Heart right ventricle (tissue), 16 donors: ENCODE measurements around the gene PRAMEF13. TPM values are rescaled to one million over a fixed set of nuclear protein-coding genes. Genes with fewer than 3 reads are reported as not detected.
"Not testable (repeated sequence)": the region's sequence is repeated elsewhere in the genome, so short reads cannot be mapped to it uniquely, and the experiment has no call there.

Source experiments
- ATAC-seq, 8 donors: fragments of 200-7000 bp; cut with Tn5 transposase; one replicate each; pipeline ENCODE4 v1.9.1; 2020; ENCODE audit warnings: mild to moderate bottlenecking in 8 of 8, moderate library complexity in 8 of 8, moderate number of reproducible peaks in 1 of 8
- DNase-seq, 2 donors: peaks; one replicate each; pipeline ENCODE4 v3.0.0-alpha.2; 2020
- H3K27ac ChIP-seq, 10 donors: fragments of 200-600 bp; sonication (generic) in 2 of 10; one replicate each; pipeline versions ENCODE4 v1.5.0 to v1.8.0; 2020 to 2022; ENCODE audit warnings: mild to moderate bottlenecking in 3 of 10
- H3K27me3 ChIP-seq, 7 donors: fragments of 200-600 bp; one replicate each; pipeline ENCODE4 v1.8.0; 2021 to 2022; ENCODE audit warnings: mild to moderate bottlenecking in 2 of 7
- H3K36me3 ChIP-seq, 9 donors: fragments of 200-600 bp; sonication (generic) in 1 of 9; one replicate each; pipeline versions ENCODE4 v1.5.0 to v1.8.0; 2020 to 2022; ENCODE audit warnings: mild to moderate bottlenecking in 2 of 9
- H3K4me1 ChIP-seq, 9 donors: fragments of 200-600 bp; sonication (generic) in 1 of 9; one replicate each; pipeline versions ENCODE4 v1.5.0 to v1.8.0; 2020 to 2022; ENCODE audit warnings: mild to moderate bottlenecking in 4 of 9
- H3K4me3 ChIP-seq, 10 donors: fragments of 200-600 bp; sonication (generic) in 2 of 10; one replicate each; pipeline versions ENCODE4 v1.5.0 to v1.8.0; 2020 to 2022; ENCODE audit warnings: mild to moderate bottlenecking in 7 of 10, moderate library complexity in 2 of 10
- H3K9me3 ChIP-seq, 11 donors: fragments of 200-600 bp in 10 of 11; sonication (generic) in 2 of 11; one replicate each; pipeline versions ENCODE4 v1.5.0 to v1.8.0; 2013 to 2022; ENCODE audit warnings: mild to moderate bottlenecking in 2 of 11, control low read depth in 1 of 11, moderate library complexity in 1 of 11
- WGBS, 2 donors: extraction: QIAGEN DNeasy Blood & Tissue Kit; methylation state at CpG; one replicate each; pipeline ENCODE4 v1.1.7; 2013; ENCODE audit warnings: inconsistent platforms in 1 of 2; 5-methylcytosine and 5-hydroxymethylcytosine counted together
- intact Hi-C, 10 donors: fragments of 100-400 bp; cut with DNase I; formaldehyde crosslinking; loops; one replicate each; pipeline versions ENCODE4 v1.11.1 to v1.14.2; 2022
- polyA plus RNA-seq, 2 donors: library from polyadenylated mRNA; stranded (reverse); fragments of 200-250 nt; gene quantifications; one replicate each; pipeline ENCODE4 v1.2.3, GENCODE V29; 2013
- total RNA-seq, 10 donors: library from RNA; stranded (reverse); fragmentation: NEBNext Ultra II Directional in 3 of 10; extraction: Animal tissue kit (Norgen Biotek cat#: 25700) in 3 of 10; gene quantifications; one replicate each; pipeline versions ENCODE4 v1.2.1 to v1.2.4, GENCODE V29; 2021 to 2023
- TF ChIP-seq, protein P1 (sequence below), 9 donors: fragments of 200-600 bp; sonication (generic) in 2 of 9; IDR thresholded peaks; one replicate each; pipeline versions ENCODE4 v1.5.0 to v1.8.0; 2021 to 2022; ENCODE audit warnings: antibody characterized with exemption in 9 of 9, mild to moderate bottlenecking in 5 of 9, moderate library complexity in 1 of 9
- donor health status: Arrhythmogenic right ventricular cardiomyopathy.
- donor health status: ischemic (EF 13 %, LVEDD 7.1; RV severe dilation, severe dysfunction).
- donor health status: healthy with polysubstance abuse.
- donor health status: DM: no; HTN: yes; CAD: no.
- donor health status: DM: no; HTN: no; CAD: no.
- donor health status: ischemic (EF 25% LVEDD 6.9; RV normal size, moderate dysfunction).
- donor health status: ischemic (EF 25% LVEDD 5.7; RV mildly dilated, moderate dysfunction).
- donor health status: healthy.
- donor health status: DM: yes; HTN: yes; CAD: no.
- donor health status: Ischemic cardiomyopathy.
- donor health status: ischemic (EF 35%, LVEDD 5.7; RV mildly dilated, moderate dysfunction).
- donor health status: nonischemic (EF 11% LVEDD 7.7; RV severe dilation, severe dysfunction).
- donor health status: DM: yes; HTN: yes; CAD: no.
- donor health status: PGD.
- donor health status: ischemic (EF 29% LVEDD 5.4; RV normal size, mild dysfunction).
- donor health status: nonischemic (EF 23%, LVEDD 6.1; RV moderate dilation, normal function).

The PRAMEF13 gene
- total and polyA plus RNA-seq, 12 donors: not detected

DNA sequence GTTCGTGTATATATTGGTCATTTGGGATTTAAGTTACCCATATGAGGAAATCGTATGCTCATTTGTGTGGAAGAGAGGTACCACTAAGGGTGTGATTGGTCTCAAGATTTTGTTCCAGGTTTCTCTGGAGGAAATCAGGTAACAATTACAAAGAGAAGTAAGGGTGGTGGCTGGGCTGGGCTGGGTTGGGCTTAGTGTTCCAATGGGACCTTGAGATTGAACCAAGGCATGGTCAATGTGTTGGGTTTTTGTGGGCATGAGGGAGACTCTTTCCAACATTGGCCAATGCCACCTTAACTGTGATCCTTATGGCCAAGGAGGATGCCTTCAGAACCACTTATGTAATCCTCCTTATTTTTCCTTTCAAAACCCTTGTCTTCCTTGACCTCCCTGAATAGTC lies 29.4 kb upstream of the PRAMEF13 start:
- H3K27ac ChIP-seq, DNase-seq, H3K4me1 ChIP-seq, H3K4me3 ChIP-seq, H3K36me3 ChIP-seq, ATAC-seq, intact Hi-C loops: not testable (repeated sequence)
- WGBS, 2 donors: 70 to 78% methylated on average over 2 of the region's 2 CpGs
- peaks cover 0 to 27% (median 0%) of the 10 kb centered on the region in 7 donors for H3K27me3 ChIP-seq
- peaks cover 0 to 11% (median 0%) of the 10 kb centered on the region in 11 donors for H3K9me3 ChIP-seq

DNA sequence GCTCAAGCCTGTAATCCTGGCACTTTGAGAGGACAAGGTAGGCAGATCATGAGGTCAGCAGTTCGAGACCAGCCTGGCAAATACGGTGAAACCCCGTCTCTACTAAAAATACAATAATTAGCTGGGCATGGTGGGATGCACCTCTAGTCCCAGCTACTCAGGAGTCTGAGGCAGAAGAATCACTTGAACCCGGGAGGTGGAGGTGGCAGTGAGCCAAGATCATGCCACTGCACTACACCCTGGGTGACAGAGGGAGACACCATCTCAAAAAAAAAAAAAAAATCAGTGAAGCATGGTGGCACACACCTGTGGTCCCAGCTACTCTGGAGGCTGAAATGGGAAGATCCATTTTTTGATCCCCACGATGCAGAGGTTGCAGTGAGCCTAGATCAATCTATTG lies 28.9 kb upstream of the PRAMEF13 start:
- Histone ChIP-seq H3K27me3 (peaks cover 0 to 23% (median 0%) of the 10 kb centered on the region in 7 donors), H3K9me3 (peaks cover 0 to 11% (median 0%) of the 10 kb centered on the region in 11 donors)
- H3K36me3 ChIP-seq, ATAC-seq, DNase-seq, intact Hi-C loops, H3K4me1 ChIP-seq, H3K4me3 ChIP-seq, H3K27ac ChIP-seq: not testable (repeated sequence)
- WGBS, 2 donors: 77 to 82% methylated on average over 5 of the region's 5 CpGs

DNA sequence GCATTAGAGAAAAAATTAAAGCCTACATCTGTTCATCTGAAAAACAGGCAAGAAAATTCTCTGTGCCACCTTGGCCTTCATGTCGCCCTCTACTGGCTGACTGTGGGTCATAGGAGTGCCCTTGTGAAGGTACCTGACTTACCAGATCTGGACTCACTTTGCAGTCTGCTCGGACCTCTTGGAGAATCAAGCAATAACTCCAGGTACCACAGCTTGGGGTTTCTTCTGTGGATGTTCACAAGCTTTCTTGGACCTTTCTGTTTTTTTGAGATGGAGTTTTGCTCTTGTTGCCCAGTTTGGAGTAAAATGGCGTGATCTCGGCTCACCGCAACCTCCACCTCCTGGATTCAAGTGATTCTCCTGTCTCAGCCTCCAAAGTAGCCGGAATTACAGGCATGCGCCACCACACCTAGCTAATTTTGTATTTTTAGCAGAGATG lies 27.2 kb upstream of the PRAMEF13 start:
- H3K4me3 ChIP-seq: no peak overlapping the region
- no peaks in the 10 kb centered on the region for H3K36me3 ChIP-seq
- TF ChIP-seq, protein P1, sequence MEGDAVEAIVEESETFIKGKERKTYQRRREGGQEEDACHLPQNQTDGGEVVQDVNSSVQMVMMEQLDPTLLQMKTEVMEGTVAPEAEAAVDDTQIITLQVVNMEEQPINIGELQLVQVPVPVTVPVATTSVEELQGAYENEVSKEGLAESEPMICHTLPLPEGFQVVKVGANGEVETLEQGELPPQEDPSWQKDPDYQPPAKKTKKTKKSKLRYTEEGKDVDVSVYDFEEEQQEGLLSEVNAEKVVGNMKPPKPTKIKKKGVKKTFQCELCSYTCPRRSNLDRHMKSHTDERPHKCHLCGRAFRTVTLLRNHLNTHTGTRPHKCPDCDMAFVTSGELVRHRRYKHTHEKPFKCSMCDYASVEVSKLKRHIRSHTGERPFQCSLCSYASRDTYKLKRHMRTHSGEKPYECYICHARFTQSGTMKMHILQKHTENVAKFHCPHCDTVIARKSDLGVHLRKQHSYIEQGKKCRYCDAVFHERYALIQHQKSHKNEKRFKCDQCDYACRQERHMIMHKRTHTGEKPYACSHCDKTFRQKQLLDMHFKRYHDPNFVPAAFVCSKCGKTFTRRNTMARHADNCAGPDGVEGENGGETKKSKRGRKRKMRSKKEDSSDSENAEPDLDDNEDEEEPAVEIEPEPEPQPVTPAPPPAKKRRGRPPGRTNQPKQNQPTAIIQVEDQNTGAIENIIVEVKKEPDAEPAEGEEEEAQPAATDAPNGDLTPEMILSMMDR (IDR thresholded peaks at IDR 0.05): peak in 7 of 9 donors; percentile 22 to 63 (median 34)
- ATAC-seq (no peak), DNase-seq (no peak)
- H3K4me1 ChIP-seq: no peaks in the 10 kb centered on the region
- intact Hi-C loops: no loop called here
- peaks cover 0 to 7% (median 0%) of the 10 kb centered on the region in 11 donors for H3K9me3 ChIP-seq
- H3K27ac ChIP-seq: no peak overlapping the region
- WGBS, 2 donors: 71 to 72% methylated on average over 7 of the region's 7 CpGs
- H3K27me3 ChIP-seq: peaks cover 0 to 30% (median 8%) of the 10 kb centered on the region in 7 donors

DNA sequence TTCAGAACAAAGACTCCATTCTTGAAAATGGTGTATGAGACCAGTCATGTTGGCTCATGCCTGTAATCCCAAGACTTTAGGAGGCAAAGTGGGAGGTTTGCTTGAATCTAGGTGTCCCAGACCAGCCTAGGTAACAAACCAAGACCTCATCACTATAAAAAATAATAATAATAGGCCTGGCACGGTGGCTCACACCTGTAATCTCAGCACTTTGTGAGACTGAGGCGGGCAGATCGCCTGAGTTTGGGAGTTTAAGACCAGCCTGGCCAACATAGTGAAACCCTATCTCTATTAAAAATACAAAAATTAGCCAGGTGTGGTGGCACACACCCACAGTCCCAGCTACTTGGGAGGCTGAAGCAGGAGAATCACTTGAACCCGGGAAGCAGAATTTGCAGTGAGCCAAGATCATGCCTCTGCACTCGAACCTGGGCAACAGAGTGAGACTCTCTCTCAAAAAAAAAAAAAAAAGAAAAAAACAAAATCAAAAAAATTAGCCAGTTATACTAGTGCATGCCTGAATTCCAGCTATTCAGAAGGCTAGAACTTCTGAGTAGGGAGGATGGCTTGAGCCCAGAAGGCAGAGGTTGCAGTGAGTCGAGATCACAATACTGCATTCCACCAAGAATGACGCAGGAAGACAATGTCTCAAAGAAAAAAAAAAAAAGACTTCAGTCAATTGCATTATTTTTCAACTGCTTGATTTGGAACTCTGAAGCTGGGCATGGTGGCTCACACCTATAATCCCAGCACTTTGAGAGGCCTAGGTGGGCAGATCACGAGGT lies 26.3 kb upstream of the PRAMEF13 start:
- H3K4me1 ChIP-seq, H3K27ac ChIP-seq, H3K36me3 ChIP-seq, ATAC-seq, H3K9me3 ChIP-seq, DNase-seq, H3K4me3 ChIP-seq, intact Hi-C loops: not testable (repeated sequence)
- WGBS, 2 donors: 74 to 83% methylated on average over 8 of the region's 8 CpGs
- peaks cover 0 to 23% (median 8%) of the 10 kb centered on the region in 7 donors for H3K27me3 ChIP-seq

DNA sequence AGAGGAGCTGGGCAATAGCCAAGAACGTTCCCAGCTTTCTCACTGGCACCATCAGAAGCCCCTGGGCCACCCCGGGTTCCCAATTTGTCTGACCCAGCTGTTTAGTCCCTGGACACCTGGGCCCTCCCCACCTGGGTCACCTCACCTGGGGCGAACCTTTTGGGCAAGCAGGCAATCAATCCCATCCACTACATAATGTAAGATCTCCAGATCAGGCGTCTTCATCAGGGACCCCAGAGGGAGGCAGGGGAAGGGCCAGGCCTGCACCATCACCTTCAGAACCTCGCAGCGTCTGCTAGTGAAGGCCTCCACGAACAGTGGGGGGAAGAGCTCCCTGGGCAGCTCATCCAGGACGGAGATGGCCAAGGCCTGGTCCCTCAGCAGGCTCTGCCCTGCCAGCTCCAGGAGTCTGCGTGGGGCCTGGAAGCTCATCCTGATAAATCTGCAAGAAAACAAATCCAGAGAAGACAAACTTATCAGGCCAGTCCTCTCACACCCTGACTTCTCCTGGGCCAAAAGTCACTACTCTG lies 24.5 kb upstream of the PRAMEF13 start, which contains the start of gene PRAMEF18:
Gene PRAMEF18 (minus strand): TSS at position 480 of the 530 bp plus-strand sequence. CDS start 48 bp downstream, at position 432.
- H3K27ac ChIP-seq, intact Hi-C loops, DNase-seq, H3K9me3 ChIP-seq, H3K4me1 ChIP-seq, H3K36me3 ChIP-seq, H3K4me3 ChIP-seq: not testable (repeated sequence)
- 65 to 72% methylated on average over 8 to 9 of the region's 9 CpGs for WGBS, 2 donors
- H3K27me3 ChIP-seq: peaks cover 0 to 19% (median 4%) of the 10 kb centered on the region in 7 donors
- peak in 4 of 8 donors; percentile 10 to 38 (median 18) for ATAC-seq

DNA sequence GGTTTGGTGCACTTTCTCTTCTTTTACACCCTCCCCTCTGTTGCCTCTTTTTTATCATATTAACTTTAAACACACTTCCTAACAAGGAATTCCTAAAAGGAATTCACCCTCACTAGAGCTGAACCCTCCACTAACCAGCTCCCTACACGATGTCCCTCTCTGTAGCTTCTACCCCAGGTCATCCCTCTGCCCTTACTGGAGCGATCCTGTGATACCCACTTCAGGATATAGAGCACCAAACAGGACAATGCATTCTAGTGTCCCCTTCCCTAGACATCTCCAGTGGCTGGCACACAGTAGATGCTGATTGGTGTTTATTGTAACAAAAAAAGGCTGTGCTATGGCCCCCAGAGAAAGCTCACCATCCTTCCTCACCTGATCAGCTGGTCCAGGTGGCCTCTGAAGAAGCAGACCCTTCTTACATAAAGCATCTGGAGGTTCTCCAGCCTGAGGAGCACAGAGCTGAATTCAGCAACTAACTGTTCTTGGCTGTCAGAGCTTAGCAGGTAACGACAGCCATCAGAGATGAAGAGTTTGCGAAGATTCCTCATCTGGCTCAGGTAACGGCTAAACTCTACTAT lies 23.4 kb upstream of the PRAMEF13 start:
- DNase-seq (no peak), ATAC-seq (peak in 1 of 8 donors; percentile 8)
- H3K4me3 ChIP-seq: no peak overlapping the region
- no peaks in the 10 kb centered on the region for H3K9me3 ChIP-seq
- H3K27me3 ChIP-seq: peaks cover 0 to 15% (median 4%) of the 10 kb centered on the region in 7 donors
- H3K27ac ChIP-seq: no peak overlapping the region
- TF ChIP-seq, protein P1 (IDR thresholded peaks at IDR 0.05): no peak
- WGBS, 2 donors: 73 to 76% methylated on average over 5 of the region's 5 CpGs
- no peaks in the 10 kb centered on the region for H3K36me3 ChIP-seq
- no peaks in the 10 kb centered on the region for H3K4me1 ChIP-seq
- intact Hi-C loops: no loop called here

DNA sequence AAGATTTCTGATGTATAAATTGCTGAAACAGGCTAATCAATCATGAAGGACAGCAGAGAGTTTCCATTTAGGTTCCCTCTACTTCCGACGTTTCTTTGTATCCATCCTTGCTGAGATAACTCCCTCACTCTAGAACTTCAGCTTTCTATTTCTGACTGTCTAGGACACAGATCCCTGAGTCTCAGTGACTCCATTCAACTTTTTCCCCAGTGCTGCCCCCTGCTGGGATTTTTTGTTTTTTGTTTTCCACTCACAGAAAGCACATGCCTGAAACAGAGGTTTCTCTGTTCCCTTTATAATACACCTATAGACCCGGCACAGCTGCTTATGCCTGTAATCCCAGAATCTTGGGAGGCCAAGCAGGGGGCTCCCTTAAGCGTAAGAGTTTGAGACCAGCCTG lies 21.6 kb upstream of the PRAMEF13 start:
- H3K4me1 ChIP-seq, ATAC-seq, H3K27ac ChIP-seq, DNase-seq, H3K9me3 ChIP-seq, intact Hi-C loops, H3K4me3 ChIP-seq, H3K36me3 ChIP-seq: not testable (repeated sequence)
- H3K27me3 ChIP-seq: peaks cover 0 to 13% (median 4%) of the 10 kb centered on the region in 7 donors
- no CpG with 5 or more reads among the region's 4 CpGs for WGBS, 2 donors

DNA sequence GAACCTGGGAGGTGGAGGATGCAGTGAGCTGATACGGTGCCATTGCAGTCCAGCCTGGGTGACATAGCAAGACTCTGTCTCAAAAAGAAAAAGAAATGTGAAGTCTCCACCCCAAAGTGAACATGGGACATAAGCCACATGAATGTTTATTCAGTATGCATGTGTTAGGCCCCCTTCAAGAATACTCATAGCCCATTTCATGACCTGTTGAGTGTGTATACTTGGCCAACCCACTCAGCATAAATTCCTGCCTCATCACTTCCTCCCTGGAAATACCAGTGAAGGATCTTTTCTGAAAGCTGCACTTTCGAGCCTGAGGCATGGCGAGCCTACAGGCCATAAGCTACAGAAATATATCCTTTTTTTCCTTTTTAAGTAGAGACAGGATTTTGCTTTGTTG lies 18.0 kb upstream of the PRAMEF13 start:
- H3K36me3 ChIP-seq, H3K4me1 ChIP-seq, DNase-seq, H3K9me3 ChIP-seq, ATAC-seq, H3K4me3 ChIP-seq, intact Hi-C loops, H3K27me3 ChIP-seq, H3K27ac ChIP-seq: not testable (repeated sequence)
- no CpG with 5 or more reads among the region's 3 CpGs for whole genome bisulfite sequencing, 2 donors

DNA sequence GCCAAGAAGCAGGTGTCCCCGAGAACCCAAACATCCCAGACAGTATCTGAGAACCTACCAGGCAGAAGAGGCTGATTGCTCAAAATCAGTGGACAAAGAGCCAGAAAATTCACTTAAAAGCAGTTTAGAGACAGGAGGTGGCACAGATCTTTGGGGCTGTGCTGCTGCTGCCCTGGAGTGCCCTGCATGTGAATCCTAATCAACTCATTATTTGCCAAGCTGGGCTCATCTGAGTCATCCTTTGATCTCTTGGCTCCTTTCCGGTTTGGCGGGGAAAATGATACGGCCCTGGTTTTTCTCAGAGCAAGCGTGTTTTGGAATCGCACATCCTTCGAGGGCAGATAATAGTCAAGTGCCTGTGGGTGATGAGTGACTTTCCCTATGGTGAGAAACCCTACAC lies 15.4 kb upstream of the PRAMEF13 start:
- no CpG with 5 or more reads among the region's 7 CpGs for WGBS, 2 donors

More for the DNA sequence above, 15.4 kb upstream of the PRAMEF13 start:
- H3K27ac ChIP-seq, H3K27me3 ChIP-seq, H3K36me3 ChIP-seq, DNase-seq, H3K4me3 ChIP-seq, intact Hi-C loops, H3K9me3 ChIP-seq, H3K4me1 ChIP-seq: not testable (repeated sequence)
- peak in 2 of 8 donors; percentile 39 to 46 for ATAC-seq
